K562 (cell line): ENCODE results near the gene KIFC3. TPM values are rescaled to one million over a fixed set of nuclear protein-coding genes. Genes with fewer than 3 reads are reported as not detected.

Source experiments
- CHD1 ChIP-seq: fragments of 200-600 bp; sonication (generic); IDR thresholded peaks from one replicate; pipeline ENCODE4 v1.6.1; 2012; ENCODE audit warnings: mild to moderate bottlenecking, moderate library complexity, low read length, inconsistent platforms
- PCBP1 ChIP-seq: fragments of 200-400 bp; formaldehyde crosslinking; IDR thresholded peaks from 2 replicates; pipeline ENCODE4 v1.6.1; 2018; ENCODE audit warnings: mild to moderate bottlenecking, low read depth, low read length; ENCODE audit not compliant: poor library complexity, severe bottlenecking
- RBBP5 ChIP-seq: fragments of 200-600 bp; sonication (generic); IDR thresholded peaks from 2 replicates; pipeline ENCODE4 v1.6.1; 2012; ENCODE audit warnings: borderline replicate concordance, mild to moderate bottlenecking, low read length, control low read depth, inconsistent platforms; ENCODE audit not compliant: insufficient read depth, poor library complexity, severe bottlenecking
- ZNF3 ChIP-seq: fragments of 250-450 bp; sonication (Bioruptor Pico); IDR thresholded peaks from 2 replicates; pipeline ENCODE4 v1.5.0; 2021; ENCODE audit warnings: mild to moderate bottlenecking, moderate library complexity
- polyA plus RNA-seq, 8 experiments: library from polyadenylated mRNA; depleted of rRNA in 4 of 8; stranded (reverse) in 5 of 8; unstranded in 3 of 8; fragments of >200 nt; fragmentation: Nextera tagmentation in 2 of 8; fragmentation: Illumina TruSeq in 1 of 8; extraction: Ambion mirVana in 2 of 8; extraction: Trizol in 1 of 8; gene quantifications; 2 replicates each; pipeline versions ENCODE4 v1.2.1 to v1.2.3, GENCODE V29; 2011 to 2014; ENCODE audit warnings: inconsistent platforms in 1 of 8, missing spikeins in 1 of 8
- total RNA-seq, 7 experiments: library from RNA; depleted of rRNA in 6 of 7; stranded (reverse); fragments of >200 nt in 6 of 7; fragmentation: Illumina TruSeq in 2 of 7; extraction: Trizol in 2 of 7; gene quantifications; 2 replicates each; pipeline versions ENCODE4 v1.2.1 to v1.2.3, GENCODE V29; 2011 to 2021; ENCODE audit warnings: low replicate concordance in 1 of 7
- TF ChIP-seq, protein P1 (sequence below), 2 experiments: fragments of 450-650 bp; IDR thresholded peaks; 2 replicates each; pipeline ENCODE4 v1.6.1; 2018; ENCODE audit warnings: mild to moderate bottlenecking in 2 of 2, low read depth in 1 of 2; ENCODE audit not compliant: partially characterized antibody in 2 of 2
- TF ChIP-seq, protein P2 (sequence below): fragments of 450-650 bp; formaldehyde crosslinking; IDR thresholded peaks from 2 replicates; pipeline ENCODE4 v1.4.0; 2020; ENCODE audit warnings: mild to moderate bottlenecking, moderate library complexity

The KIFC3 gene
- total and polyA plus RNA-seq, 9 of the 15 experiments (the other 6 are each of a cell fraction or from before 2014, with no cell fraction given) = 0.23 to 105 (median 26.2) TPM

DNA sequence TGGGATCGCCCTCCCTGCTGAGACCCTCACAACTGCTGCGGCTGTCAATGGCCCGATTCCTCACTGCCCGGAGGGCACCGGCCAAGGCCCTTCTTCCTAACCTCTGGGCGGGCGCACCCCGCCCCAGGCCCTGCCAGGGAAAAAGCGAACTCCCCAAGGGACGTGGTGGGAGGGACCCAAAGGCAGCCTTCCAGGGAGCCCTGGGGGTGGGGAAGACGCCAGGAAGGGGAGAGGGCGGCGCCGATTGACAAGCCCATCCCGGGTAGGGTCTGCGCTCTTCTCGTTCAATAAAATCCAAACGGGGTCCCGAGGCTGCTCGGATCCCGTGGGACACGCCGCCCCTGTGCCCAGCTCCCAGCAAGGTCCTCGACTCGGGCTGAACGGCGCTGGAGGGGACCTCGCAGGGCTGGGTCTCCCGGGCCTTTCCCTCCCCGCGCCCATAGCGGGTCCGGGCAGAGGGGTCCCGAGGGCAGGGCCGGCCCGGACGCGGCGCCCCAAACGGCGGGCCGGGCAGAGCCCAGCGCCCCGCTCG is 416 bp downstream of the KIFC3 start (continued):
- TF ChIP-seq, protein P1, sequence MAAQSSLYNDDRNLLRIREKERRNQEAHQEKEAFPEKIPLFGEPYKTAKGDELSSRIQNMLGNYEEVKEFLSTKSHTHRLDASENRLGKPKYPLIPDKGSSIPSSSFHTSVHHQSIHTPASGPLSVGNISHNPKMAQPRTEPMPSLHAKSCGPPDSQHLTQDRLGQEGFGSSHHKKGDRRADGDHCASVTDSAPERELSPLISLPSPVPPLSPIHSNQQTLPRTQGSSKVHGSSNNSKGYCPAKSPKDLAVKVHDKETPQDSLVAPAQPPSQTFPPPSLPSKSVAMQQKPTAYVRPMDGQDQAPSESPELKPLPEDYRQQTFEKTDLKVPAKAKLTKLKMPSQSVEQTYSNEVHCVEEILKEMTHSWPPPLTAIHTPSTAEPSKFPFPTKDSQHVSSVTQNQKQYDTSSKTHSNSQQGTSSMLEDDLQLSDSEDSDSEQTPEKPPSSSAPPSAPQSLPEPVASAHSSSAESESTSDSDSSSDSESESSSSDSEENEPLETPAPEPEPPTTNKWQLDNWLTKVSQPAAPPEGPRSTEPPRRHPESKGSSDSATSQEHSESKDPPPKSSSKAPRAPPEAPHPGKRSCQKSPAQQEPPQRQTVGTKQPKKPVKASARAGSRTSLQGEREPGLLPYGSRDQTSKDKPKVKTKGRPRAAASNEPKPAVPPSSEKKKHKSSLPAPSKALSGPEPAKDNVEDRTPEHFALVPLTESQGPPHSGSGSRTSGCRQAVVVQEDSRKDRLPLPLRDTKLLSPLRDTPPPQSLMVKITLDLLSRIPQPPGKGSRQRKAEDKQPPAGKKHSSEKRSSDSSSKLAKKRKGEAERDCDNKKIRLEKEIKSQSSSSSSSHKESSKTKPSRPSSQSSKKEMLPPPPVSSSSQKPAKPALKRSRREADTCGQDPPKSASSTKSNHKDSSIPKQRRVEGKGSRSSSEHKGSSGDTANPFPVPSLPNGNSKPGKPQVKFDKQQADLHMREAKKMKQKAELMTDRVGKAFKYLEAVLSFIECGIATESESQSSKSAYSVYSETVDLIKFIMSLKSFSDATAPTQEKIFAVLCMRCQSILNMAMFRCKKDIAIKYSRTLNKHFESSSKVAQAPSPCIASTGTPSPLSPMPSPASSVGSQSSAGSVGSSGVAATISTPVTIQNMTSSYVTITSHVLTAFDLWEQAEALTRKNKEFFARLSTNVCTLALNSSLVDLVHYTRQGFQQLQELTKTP (IDR thresholded peaks at IDR 0.05; ENCODE audit: low read depth in 1 of 2, partially characterized antibody in 2 of 2) = no peak
- TF ChIP-seq CHD1 (peak; percentile 22), PCBP1 (peak; percentile 27), ZNF3 (CRISPR knock-in tag) (no peak), RBBP5 (peak; percentile 12)
- TF ChIP-seq, protein P2, sequence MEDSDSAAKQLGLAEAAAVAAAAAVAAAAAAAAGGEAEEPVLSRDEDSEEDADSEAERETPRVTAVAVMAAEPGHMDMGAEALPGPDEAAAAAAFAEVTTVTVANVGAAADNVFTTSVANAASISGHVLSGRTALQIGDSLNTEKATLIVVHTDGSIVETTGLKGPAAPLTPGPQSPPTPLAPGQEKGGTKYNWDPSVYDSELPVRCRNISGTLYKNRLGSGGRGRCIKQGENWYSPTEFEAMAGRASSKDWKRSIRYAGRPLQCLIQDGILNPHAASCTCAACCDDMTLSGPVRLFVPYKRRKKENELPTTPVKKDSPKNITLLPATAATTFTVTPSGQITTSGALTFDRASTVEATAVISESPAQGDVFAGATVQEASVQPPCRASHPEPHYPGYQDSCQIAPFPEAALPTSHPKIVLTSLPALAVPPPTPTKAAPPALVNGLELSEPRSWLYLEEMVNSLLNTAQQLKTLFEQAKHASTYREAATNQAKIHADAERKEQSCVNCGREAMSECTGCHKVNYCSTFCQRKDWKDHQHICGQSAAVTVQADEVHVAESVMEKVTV (CRISPR knock-in tag) = no peak
